ENCODE measurements around the gene GALNT18. TPM values are rescaled to one million over a fixed set of nuclear protein-coding genes. Genes with fewer than 3 reads are reported as not detected.

The GALNT18 gene
- polyA plus RNA-seq, 1 donor (not counting 4 experiments of a cell fraction or from before 2014, with no cell fraction given): 27.2 TPM

DNA sequence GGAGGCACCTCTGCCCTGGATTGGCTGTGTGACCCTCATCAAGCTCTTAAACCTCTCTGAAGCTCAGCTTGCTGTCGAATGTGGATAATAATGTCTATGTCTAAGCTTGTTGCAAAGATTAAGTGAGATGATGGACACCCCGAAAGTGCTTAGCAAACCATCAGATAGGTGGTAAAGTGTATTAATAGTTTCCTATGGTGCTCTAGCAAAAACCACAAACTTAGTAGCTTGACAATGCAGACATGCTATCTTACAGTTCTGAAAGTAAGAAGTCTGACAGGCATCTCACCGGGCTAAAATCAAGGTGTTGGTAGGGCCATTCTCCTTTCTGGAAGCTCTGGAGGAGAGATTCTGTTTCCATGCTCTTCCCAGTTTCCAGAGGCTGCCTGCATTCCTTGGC lies 162.2 kb downstream of the GALNT18 start:
- no peak overlapping the region for H2AFZ ChIP-seq (ENCODE audit: control insufficient read depth, low read length)
- no peak for TF ChIP-seq EZH2 (IDR thresholded peaks at IDR 0.05; ENCODE audit: low read length)
- TF ChIP-seq, protein P1, sequence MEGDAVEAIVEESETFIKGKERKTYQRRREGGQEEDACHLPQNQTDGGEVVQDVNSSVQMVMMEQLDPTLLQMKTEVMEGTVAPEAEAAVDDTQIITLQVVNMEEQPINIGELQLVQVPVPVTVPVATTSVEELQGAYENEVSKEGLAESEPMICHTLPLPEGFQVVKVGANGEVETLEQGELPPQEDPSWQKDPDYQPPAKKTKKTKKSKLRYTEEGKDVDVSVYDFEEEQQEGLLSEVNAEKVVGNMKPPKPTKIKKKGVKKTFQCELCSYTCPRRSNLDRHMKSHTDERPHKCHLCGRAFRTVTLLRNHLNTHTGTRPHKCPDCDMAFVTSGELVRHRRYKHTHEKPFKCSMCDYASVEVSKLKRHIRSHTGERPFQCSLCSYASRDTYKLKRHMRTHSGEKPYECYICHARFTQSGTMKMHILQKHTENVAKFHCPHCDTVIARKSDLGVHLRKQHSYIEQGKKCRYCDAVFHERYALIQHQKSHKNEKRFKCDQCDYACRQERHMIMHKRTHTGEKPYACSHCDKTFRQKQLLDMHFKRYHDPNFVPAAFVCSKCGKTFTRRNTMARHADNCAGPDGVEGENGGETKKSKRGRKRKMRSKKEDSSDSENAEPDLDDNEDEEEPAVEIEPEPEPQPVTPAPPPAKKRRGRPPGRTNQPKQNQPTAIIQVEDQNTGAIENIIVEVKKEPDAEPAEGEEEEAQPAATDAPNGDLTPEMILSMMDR (optimal IDR thresholded peaks at IDR 0.05 in 1 of 3, IDR thresholded peaks at IDR 0.05 in 1 of 3, conservative IDR thresholded peaks at IDR 0.05 in 1 of 3; ENCODE audit: extremely low read depth in 1 of 3, insufficient read depth in 2 of 3, low read length in 3 of 3): no peak
- no peak overlapping the region for H3K9ac ChIP-seq (ENCODE audit: control insufficient read depth, extremely low read depth, insufficient read depth, low read length)
- H3K36me3 ChIP-seq (ENCODE audit: control insufficient read depth in 2 of 2, extremely low read depth in 1 of 2, insufficient read depth in 2 of 2, low read length in 2 of 2): peaks cover 0 to 2% of the 10 kb centered on the region in 2 experiments
- H3K4me2 ChIP-seq (ENCODE audit: control insufficient read depth, extremely low read depth, insufficient read depth, low read depth, low read length): no peak overlapping the region
- no peak overlapping the region for H3K4me3 ChIP-seq (ENCODE audit: control insufficient read depth in 2 of 3, extremely low read depth in 1 of 3, insufficient read depth in 2 of 3, low read depth in 1 of 3, low read length in 3 of 3)
- H3K79me2 ChIP-seq (ENCODE audit: control insufficient read depth, insufficient read depth, low read length): no peaks in the 10 kb centered on the region
- no peak for FAIRE-seq
- no peak overlapping the region for H3K27ac ChIP-seq (ENCODE audit: control insufficient read depth, insufficient read depth, low read length)
- no peak for DNase-seq (ENCODE audit: low read depth, low spot score)
- no peaks in the 10 kb centered on the region for H3K9me1 ChIP-seq (ENCODE audit: control insufficient read depth, extremely low read depth, insufficient read depth, low read length)
- dilution Hi-C loops (cut with MboI; ENCODE audit: extremely low pct_ligation_motif_present, low sequenced_read_pairs): no loop called here
- H3K27me3 ChIP-seq (ENCODE audit: control insufficient read depth, extremely low read depth, insufficient read depth, low read length): no peaks in the 10 kb centered on the region
- H3K9me3 ChIP-seq (ENCODE audit: control insufficient read depth, low read depth, low read length): no peaks in the 10 kb centered on the region
- no peaks in the 10 kb centered on the region for H4K20me1 ChIP-seq (ENCODE audit: control insufficient read depth, extremely low read depth, insufficient read depth, low read length)
- peaks cover 14% of the 10 kb centered on the region for H3K4me1 ChIP-seq (ENCODE audit: control insufficient read depth, extremely low read depth, insufficient read depth, low read length)

DNA sequence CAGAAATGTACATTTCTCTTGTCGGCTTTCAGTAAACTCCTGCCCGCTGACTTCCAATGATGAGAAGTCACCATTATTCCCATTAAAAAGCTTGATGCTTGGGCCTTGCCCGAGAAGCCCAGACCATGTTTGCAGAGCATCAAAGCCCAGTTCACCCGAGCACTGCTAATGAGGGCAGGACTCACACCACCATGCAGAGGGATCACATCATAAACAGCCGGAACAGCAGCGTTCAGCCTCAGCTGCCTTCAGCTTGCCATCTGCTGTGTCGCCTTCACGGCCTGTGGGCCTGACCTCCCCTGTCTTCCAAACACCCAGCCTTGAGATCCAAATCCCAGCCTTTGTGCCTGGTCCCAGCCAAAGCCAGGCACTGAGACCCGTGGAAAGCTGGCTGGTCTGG lies 163.3 kb downstream of the GALNT18 start:
- FAIRE-seq (no peak), DNase-seq (ENCODE audit: low read depth, low spot score) (no peak)
- H3K9me1 ChIP-seq (ENCODE audit: control insufficient read depth, extremely low read depth, insufficient read depth, low read length): no peaks in the 10 kb centered on the region
- H2AFZ ChIP-seq (ENCODE audit: control insufficient read depth, low read length): no peak overlapping the region
- H3K4me2 ChIP-seq (ENCODE audit: control insufficient read depth, extremely low read depth, insufficient read depth, low read depth, low read length): no peak overlapping the region
- no peak overlapping the region for H3K4me3 ChIP-seq (ENCODE audit: control insufficient read depth in 2 of 3, extremely low read depth in 1 of 3, insufficient read depth in 2 of 3, low read depth in 1 of 3, low read length in 3 of 3)
- H3K79me2 ChIP-seq (ENCODE audit: control insufficient read depth, insufficient read depth, low read length): no peaks in the 10 kb centered on the region
- no peak overlapping the region for H3K9ac ChIP-seq (ENCODE audit: control insufficient read depth, extremely low read depth, insufficient read depth, low read length)
- peaks cover 0 to 2% of the 10 kb centered on the region in 2 experiments for H3K36me3 ChIP-seq (ENCODE audit: control insufficient read depth in 2 of 2, extremely low read depth in 1 of 2, insufficient read depth in 2 of 2, low read length in 2 of 2)
- H3K27me3 ChIP-seq (ENCODE audit: control insufficient read depth, extremely low read depth, insufficient read depth, low read length): no peaks in the 10 kb centered on the region
- TF ChIP-seq, protein P1 (optimal IDR thresholded peaks at IDR 0.05 in 1 of 3, IDR thresholded peaks at IDR 0.05 in 1 of 3, conservative IDR thresholded peaks at IDR 0.05 in 1 of 3; ENCODE audit: extremely low read depth in 1 of 3, insufficient read depth in 2 of 3, low read length in 3 of 3): no peak
- TF ChIP-seq EZH2 (IDR thresholded peaks at IDR 0.05; ENCODE audit: low read length): no peak
- dilution Hi-C loops (cut with MboI; ENCODE audit: extremely low pct_ligation_motif_present, low sequenced_read_pairs): no loop called here
- H3K4me1 ChIP-seq (ENCODE audit: control insufficient read depth, extremely low read depth, insufficient read depth, low read length): peaks cover 18% of the 10 kb centered on the region
- no peaks in the 10 kb centered on the region for H3K9me3 ChIP-seq (ENCODE audit: control insufficient read depth, low read depth, low read length)
- H4K20me1 ChIP-seq (ENCODE audit: control insufficient read depth, extremely low read depth, insufficient read depth, low read length): no peaks in the 10 kb centered on the region
- H3K27ac ChIP-seq (ENCODE audit: control insufficient read depth, insufficient read depth, low read length): no peak overlapping the region

Measured in keratinocyte (primary cell).